PC-9 (cell line): ENCODE data around the gene MBD5. TPM values are rescaled to one million over a fixed set of nuclear protein-coding genes. Genes with fewer than 3 reads are reported as not detected.

Source experiments
- BruUV-seq: library from RNA; stranded (reverse); fragments of 400-500 nt; replicated peaks from 2 replicates; lab custom pipeline; 2021; lab: Mats Ljungman, UMichigan
- CTCF ChIA-PET: fragments of 300-600 bp; sonication (Branson Sonifier 250); formaldehyde crosslinking; loops from one replicate; lab custom pipeline; 2022; ENCODE audit warnings: antibody characterized with exemption; lab: Charles Lee
- POLR2A ChIA-PET: fragments of 300-600 bp; sonication (Branson Sonifier 250); formaldehyde crosslinking; loops from one replicate; lab custom pipeline; 2022; ENCODE audit warnings: antibody characterized with exemption; ENCODE audit not compliant: unreplicated experiment; lab: Charles Lee
- DNase-seq, 2 experiments: peaks; one replicate each; pipeline versions ENCODE4 v3.0.0 to v3.0.0-alpha.2; 2015 to 2022; ENCODE audit warnings: mixed read lengths in 1 of 2
- H2AFZ ChIP-seq: fragments of 200-600 bp; sonication (generic); 2 replicates; pipeline ENCODE4 v1.8.1; 2017; ENCODE audit warnings: antibody characterized with exemption
- H3F3A ChIP-seq: fragments of 200-600 bp; sonication (generic); 2 replicates; pipeline ENCODE4 v1.8.1; 2017; ENCODE audit warnings: antibody characterized with exemption, mild to moderate bottlenecking, low read depth; ENCODE audit not compliant: insufficient read depth
- H3K27ac ChIP-seq: fragments of 200-600 bp; sonication (generic); 2 replicates; pipeline ENCODE4 v1.6.1; 2016; ENCODE audit warnings: mixed run types
- H3K27me3 ChIP-seq: fragments of 200-600 bp; sonication (generic); 2 replicates; pipeline ENCODE4 v1.6.1; 2016; ENCODE audit warnings: low read depth, mixed run types; ENCODE audit not compliant: insufficient read depth
- H3K36me3 ChIP-seq: fragments of 200-600 bp; sonication (generic); 2 replicates; pipeline ENCODE4 v1.6.1; 2016; ENCODE audit warnings: low read depth, mixed run types
- H3K4me1 ChIP-seq: fragments of 200-600 bp; sonication (generic); replicated peaks from 2 replicates; pipeline ENCODE4 v1.6.1; 2016; ENCODE audit warnings: mixed run types; ENCODE audit not compliant: insufficient read depth
- H3K4me2 ChIP-seq: fragments of 200-600 bp; sonication (generic); 2 replicates; pipeline ENCODE4 v1.6.1; 2017; ENCODE audit warnings: mixed run types
- H3K4me3 ChIP-seq: fragments of 200-600 bp; sonication (generic); 2 replicates; pipeline ENCODE4 v1.6.1; 2016; ENCODE audit warnings: mixed run types
- H3K79me2 ChIP-seq: fragments of 200-600 bp; sonication (generic); 2 replicates; pipeline ENCODE4 v1.6.1; 2017; ENCODE audit warnings: low read depth, mixed run types
- H3K9me2 ChIP-seq: fragments of 200-600 bp; sonication (generic); 2 replicates; pipeline ENCODE4 v1.8.1; 2017; ENCODE audit warnings: mild to moderate bottlenecking; ENCODE audit not compliant: insufficient read depth
- H3K9me3 ChIP-seq: fragments of 200-600 bp; sonication (generic); 2 replicates; pipeline ENCODE4 v1.8.1; 2016; ENCODE audit warnings: low read depth; ENCODE audit not compliant: insufficient read depth
- H4K20me1 ChIP-seq: fragments of 200-600 bp; sonication (generic); 2 replicates; pipeline ENCODE4 v1.8.1; 2017; ENCODE audit not compliant: insufficient read depth
- EZH2 ChIP-seq: fragments of 200-600 bp; sonication (generic); IDR thresholded peaks from 2 replicates; pipeline ENCODE4 v1.8.0; 2017; ENCODE audit warnings: antibody characterized with exemption, low read depth
- intact Hi-C: fragments of 100-400 bp; cut with micrococcal nuclease; formaldehyde crosslinking; loops from one replicate; pipeline ENCODE4 v1.10.0; 2022; ENCODE audit not compliant: unreplicated experiment
- total RNA-seq: library from RNA; stranded (reverse); gene quantifications from 2 replicates; pipeline ENCODE4 v1.2.3, GENCODE V29; 2021
- TF ChIP-seq, protein P1 (sequence below): fragments of 200-600 bp; sonication (generic); conservative IDR thresholded peaks from 2 replicates; pipeline ENCODE4 v1.6.1; 2017; ENCODE audit warnings: mixed run types, antibody characterized with exemption, mild to moderate bottlenecking, moderate library complexity

Gene MBD5
- total RNA-seq, 1 experiment from 2014 or later: 46.5 TPM

DNA sequence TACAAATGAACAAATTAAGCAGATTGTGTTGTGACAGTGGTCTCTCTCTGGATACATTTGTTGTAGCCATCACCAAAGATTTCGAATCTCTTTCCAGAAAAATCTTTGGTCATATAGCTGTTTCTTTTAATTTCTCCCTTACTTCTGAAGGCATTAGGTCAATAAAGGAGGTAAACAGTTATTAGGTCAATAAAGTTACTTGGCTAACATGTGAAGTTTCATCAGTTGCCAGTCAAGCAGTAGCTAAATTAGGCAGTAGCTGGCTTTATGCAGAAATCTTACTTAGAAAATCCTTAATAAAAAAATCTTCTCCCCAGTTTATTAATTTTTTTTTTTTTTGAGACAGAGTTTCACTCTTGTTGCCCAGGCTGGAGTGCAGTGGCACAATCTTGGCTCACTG lies 115.5 kb downstream of the MBD5 start:
- H3K27ac ChIP-seq: no peak overlapping the region
- no peak overlapping the region for H3K4me2 ChIP-seq
- H3F3A ChIP-seq: no peaks in the 10 kb centered on the region
- H4K20me1 ChIP-seq: no peaks in the 10 kb centered on the region
- no TSS peak for BruUV-seq
- H3K9me3 ChIP-seq: no peaks in the 10 kb centered on the region
- H3K9me2 ChIP-seq: no peaks in the 10 kb centered on the region
- intact Hi-C loops: no loop called here
- CTCF ChIA-PET: no interaction called here
- H3K27me3 ChIP-seq: no peaks in the 10 kb centered on the region
- POLR2A ChIA-PET: no interaction called here
- no peaks in the 10 kb centered on the region for H3K36me3 ChIP-seq
- H2AFZ ChIP-seq: no peak overlapping the region
- no peaks in the 10 kb centered on the region for H3K79me2 ChIP-seq
- no peaks in the 10 kb centered on the region for H3K4me1 ChIP-seq
- DNase-seq: no peak
- TF ChIP-seq, protein P1, sequence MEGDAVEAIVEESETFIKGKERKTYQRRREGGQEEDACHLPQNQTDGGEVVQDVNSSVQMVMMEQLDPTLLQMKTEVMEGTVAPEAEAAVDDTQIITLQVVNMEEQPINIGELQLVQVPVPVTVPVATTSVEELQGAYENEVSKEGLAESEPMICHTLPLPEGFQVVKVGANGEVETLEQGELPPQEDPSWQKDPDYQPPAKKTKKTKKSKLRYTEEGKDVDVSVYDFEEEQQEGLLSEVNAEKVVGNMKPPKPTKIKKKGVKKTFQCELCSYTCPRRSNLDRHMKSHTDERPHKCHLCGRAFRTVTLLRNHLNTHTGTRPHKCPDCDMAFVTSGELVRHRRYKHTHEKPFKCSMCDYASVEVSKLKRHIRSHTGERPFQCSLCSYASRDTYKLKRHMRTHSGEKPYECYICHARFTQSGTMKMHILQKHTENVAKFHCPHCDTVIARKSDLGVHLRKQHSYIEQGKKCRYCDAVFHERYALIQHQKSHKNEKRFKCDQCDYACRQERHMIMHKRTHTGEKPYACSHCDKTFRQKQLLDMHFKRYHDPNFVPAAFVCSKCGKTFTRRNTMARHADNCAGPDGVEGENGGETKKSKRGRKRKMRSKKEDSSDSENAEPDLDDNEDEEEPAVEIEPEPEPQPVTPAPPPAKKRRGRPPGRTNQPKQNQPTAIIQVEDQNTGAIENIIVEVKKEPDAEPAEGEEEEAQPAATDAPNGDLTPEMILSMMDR: no peak
- no peak for TF ChIP-seq EZH2
- no peak overlapping the region for H3K4me3 ChIP-seq

- Histone ChIP-seq H3K4me3 (no peak overlapping the region), H3F3A (no peaks in the 10 kb centered on the region), H3K9me3 (no peaks in the 10 kb centered on the region), H3K4me1 (no peaks in the 10 kb centered on the region), H3K27ac (no peak overlapping the region), H3K36me3 (no peaks in the 10 kb centered on the region), H3K9me2 (no peaks in the 10 kb centered on the region), H3K4me2 (no peak overlapping the region), H4K20me1 (no peaks in the 10 kb centered on the region), H3K27me3 (no peaks in the 10 kb centered on the region), H2AFZ (no peak overlapping the region), H3K79me2 (no peaks in the 10 kb centered on the region)
- TF ChIP-seq, protein P1: no peak
- no peak for TF ChIP-seq EZH2
- ChIA-PET CTCF (no interaction called here), POLR2A (no interaction called here)
- intact Hi-C loops: no loop called here
- no peak for DNase-seq
- BruUV-seq: no TSS peak
These were observed 141.1 kb downstream of the MBD5 start for GRCh38 chr2:148161909-148162435.

DNA sequence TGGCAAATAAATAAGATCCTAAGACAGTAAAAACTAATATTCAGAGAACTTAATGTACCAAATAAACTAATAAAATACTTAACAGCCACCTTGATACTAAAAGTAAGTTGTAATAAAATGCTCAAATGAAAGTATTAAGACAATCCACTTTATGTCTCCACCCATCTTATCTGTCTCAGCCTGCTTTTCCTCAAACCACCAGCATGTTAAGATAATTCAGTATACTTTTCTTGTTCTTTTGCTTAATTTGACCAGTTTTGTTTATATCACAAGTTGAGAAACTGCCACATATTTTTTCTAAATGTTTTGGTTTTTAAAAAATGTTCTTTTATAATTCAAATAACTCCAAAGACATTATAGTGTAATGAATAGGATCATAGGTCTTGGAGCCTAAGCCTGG lies 142.0 kb downstream of the MBD5 start:
- Histone ChIP-seq H3F3A (no peaks in the 10 kb centered on the region), H4K20me1 (no peaks in the 10 kb centered on the region), H3K4me2 (no peak overlapping the region), H3K27me3 (no peaks in the 10 kb centered on the region), H3K27ac (no peak overlapping the region), H3K4me3 (no peak overlapping the region), H3K9me3 (no peaks in the 10 kb centered on the region), H3K36me3 (no peaks in the 10 kb centered on the region), H3K79me2 (no peaks in the 10 kb centered on the region), H3K9me2 (no peaks in the 10 kb centered on the region), H3K4me1 (no peaks in the 10 kb centered on the region), H2AFZ (no peak overlapping the region)
- TF ChIP-seq, protein P1: no peak
- TF ChIP-seq EZH2: no peak
- no TSS peak for BruUV-seq
- ChIA-PET CTCF (no interaction called here), POLR2A (no interaction called here)
- intact Hi-C loops: no loop called here
- DNase-seq: no peak
